MCF 10A (cell line): ENCODE data around the gene SMURF1. TPM values are rescaled to one million over a fixed set of nuclear protein-coding genes. Genes with fewer than 3 reads are reported as not detected.
A peak's percentile ranks its signal among the peaks of the same experiment; 100 is the strongest.

ENCODE experiments used
- BruUV-seq: library from RNA; stranded (reverse); fragments of 400-500 nt; replicated peaks from 2 replicates; lab custom pipeline; 2021; lab: Mats Ljungman, UMichigan
- CTCF ChIA-PET: fragments of 300-600 bp; sonication (Branson Sonifier 250); formaldehyde crosslinking; extraction: SDS; loops from one replicate; lab custom pipeline; 2021; ENCODE audit warnings: antibody characterized with exemption, inconsistent platforms; lab: Yijun Ruan, JAX
- POLR2A ChIA-PET: fragments of 300-600, 350-650 bp; sonication (Branson Sonifier 250); formaldehyde crosslinking; extraction: SDS; loops from one replicate; lab custom pipeline; 2020; ENCODE audit warnings: antibody characterized with exemption, inconsistent platforms; lab: Yijun Ruan, JAX
- DNase-seq: peaks from one replicate; pipeline ENCODE4 v3.0.0-alpha.2; 2018; ENCODE audit not compliant: unreplicated experiment
- H3K27ac Mint-ChIP-seq: one replicate; pipeline ENCODE4 v1.8.0; 2022; ENCODE audit warnings: mild to moderate bottlenecking, low read depth, mixed read lengths; ENCODE audit not compliant: unreplicated experiment
- H3K27me3 Mint-ChIP-seq: one replicate; pipeline ENCODE4 v1.8.0; 2022; ENCODE audit warnings: mixed read lengths; ENCODE audit not compliant: insufficient read depth, unreplicated experiment
- H3K36me3 Mint-ChIP-seq: one replicate; pipeline ENCODE4 v1.8.0; 2022; ENCODE audit warnings: mild to moderate bottlenecking, moderate library complexity, mixed read lengths; ENCODE audit not compliant: insufficient read depth, unreplicated experiment
- H3K4me1 Mint-ChIP-seq: one replicate; pipeline ENCODE4 v1.8.0; 2022; ENCODE audit warnings: mixed read lengths; ENCODE audit not compliant: insufficient read depth, unreplicated experiment
- H3K4me3 Mint-ChIP-seq: one replicate; pipeline ENCODE4 v1.8.0; 2022; ENCODE audit warnings: mild to moderate bottlenecking, moderate library complexity, mixed read lengths; ENCODE audit not compliant: unreplicated experiment
- H3K9me3 Mint-ChIP-seq: one replicate; pipeline ENCODE4 v1.8.0; 2022; ENCODE audit warnings: mixed read lengths; ENCODE audit not compliant: unreplicated experiment
- CTCF ChIP-seq: fragments of 200-600 bp; IDR thresholded peaks from one replicate; pipeline ENCODE4 v1.8.0; 2022; ENCODE audit warnings: antibody characterized with exemption, mild to moderate bottlenecking; ENCODE audit not compliant: unreplicated experiment
- intact Hi-C: fragments of 100-400 bp; cut with micrococcal nuclease; formaldehyde crosslinking; loops from 2 replicates; pipeline ENCODE4 v1.14.1; 2022
- total RNA-seq: library from RNA; stranded (reverse); gene quantifications from 2 replicates; pipeline ENCODE4 v1.2.3, GENCODE V29; 2022

The SMURF1 gene
- total RNA-seq, 1 experiment from 2014 or later, result 19.9 TPM

GRCh38 chr7:99001482-99002147 is 142.3 kb downstream of the SMURF1 start:
- intact Hi-C loops, result no loop called here
- Mint-ChIP-seq H3K9me3 (no peaks in the 10 kb centered on the region), H3K4me1 (no peaks in the 10 kb centered on the region), H3K36me3 (peaks cover 71% of the 10 kb centered on the region), H3K4me3 (no peak overlapping the region), H3K27ac (no peak overlapping the region), H3K27me3 (no peaks in the 10 kb centered on the region)
- TF ChIP-seq CTCF, result no peak
- POLR2A ChIA-PET, result interaction anchor here (0.6 to 0.7 kb wide), 2 partner anchors 64 to 329 kb away, joined by 3 read pairs; no protein-coding TSS in a partner anchor
- CTCF ChIA-PET, result interaction anchor here (0.6 to 1.5 kb wide), 3 partner anchors 279 to 312 kb away, joined by 3 read pairs; no protein-coding TSS in a partner anchor
- no peak for DNase-seq
- BruUV-seq, result no TSS peak

- no peak overlapping the region for H3K4me3 Mint-ChIP-seq
- ChIA-PET POLR2A (no interaction called here), CTCF (interaction anchor here (0.6 to 1.5 kb wide), 3 partner anchors 280 to 312 kb away, joined by 3 read pairs; no protein-coding TSS in a partner anchor)
- no peaks in the 10 kb centered on the region for H3K9me3 Mint-ChIP-seq
- H3K36me3 Mint-ChIP-seq, result peaks cover 71% of the 10 kb centered on the region
- no peaks in the 10 kb centered on the region for H3K4me1 Mint-ChIP-seq
- TF ChIP-seq CTCF, result no peak
- intact Hi-C loops, result no loop called here
- no peaks in the 10 kb centered on the region for H3K27me3 Mint-ChIP-seq
- no TSS peak for BruUV-seq
- no peak for DNase-seq
- peak overlapping the region; percentile 57 for H3K27ac Mint-ChIP-seq
Measured at GRCh38 chr7:99000904-99001465, 142.9 kb downstream of the SMURF1 start.

- Mint-ChIP-seq H3K9me3 (no peaks in the 10 kb centered on the region), H3K4me3 (no peak overlapping the region), H3K36me3 (peaks cover 71% of the 10 kb centered on the region), H3K27ac (peak overlapping the region; percentile 57), H3K4me1 (no peaks in the 10 kb centered on the region), H3K27me3 (no peaks in the 10 kb centered on the region)
- intact Hi-C loops, result no loop called here
- ChIA-PET POLR2A (no interaction called here), CTCF (interaction anchor here (0.6 to 0.7 kb wide), 2 partner anchors 303 to 451 kb away, joined by 3 read pairs; no protein-coding TSS in a partner anchor)
- no peak for DNase-seq
- TF ChIP-seq CTCF, result no peak
- BruUV-seq, result no TSS peak
Measured at GRCh38 chr7:99000196-99000903, 143.6 kb downstream of the SMURF1 start.
